HCT116 (cell line): ENCODE data around the gene CTR9.

Experiments used
- CTCF ChIP-seq, 3 experiments: fragments of 200-600 bp in 1 of 3; sonication (generic) in 1 of 3; IDR thresholded peaks in 2 of 3; conservative IDR thresholded peaks in 1 of 3; 2 replicates each; pipeline ENCODE4 v1.5.1; 2012 to 2017; ENCODE audit warnings: low read depth in 2 of 3, low read length in 2 of 3, antibody characterized with exemption in 1 of 3, borderline replicate concordance in 1 of 3, control low read depth in 1 of 3, mild to moderate bottlenecking in 1 of 3, mixed read lengths in 1 of 3, mixed run types in 1 of 3, moderate library complexity in 1 of 3; ENCODE audit not compliant: insufficient read depth in 1 of 3
- MAX ChIP-seq: IDR thresholded peaks from 2 replicates; pipeline ENCODE4 v1.6.1; 2012
- POLR2A ChIP-seq: IDR thresholded peaks from 2 replicates; pipeline ENCODE4 v1.7.0; 2011; ENCODE audit warnings: borderline replicate concordance; ENCODE audit not compliant: insufficient read depth, insufficient read length; ENCODE audit errors: extremely low read depth
- RAD21 ChIP-seq: IDR thresholded peaks from 2 replicates; pipeline ENCODE4 v1.6.1; 2012; ENCODE audit warnings: low read depth, mild to moderate bottlenecking

GRCh38 chr11:10824888-10825287 is 73.8 kb downstream of the CTR9 start:
- no peak for TF ChIP-seq POLR2A
- no peak for TF ChIP-seq CTCF (IDR thresholded peaks at IDR 0.05 in 2 of 3, conservative IDR thresholded peaks at IDR 0.05 in 1 of 3; ENCODE audit: borderline replicate concordance in 1 of 3, insufficient read depth in 1 of 3, low read depth in 2 of 3, low read length in 2 of 3)
- TF ChIP-seq MAX = no peak
- TF ChIP-seq RAD21 = no peak
